DND-41 (cell line): ENCODE results near the gene LSR.

ENCODE experiments used
- ATAC-seq: fragments of 200-7000 bp; cut with Tn5 transposase; 3 replicates; pipeline ENCODE4 v1.9.1; 2021; ENCODE audit warnings: low read depth; ENCODE audit not compliant: insufficient read depth
- DNase-seq: peaks from one replicate; pipeline ENCODE4 v3.0.0-alpha.2; 2020
- H2AFZ ChIP-seq: 2 replicates; pipeline ENCODE4 v1.6.0; 2012; ENCODE audit warnings: low read depth, low read length
- H3K27ac ChIP-seq: 2 replicates; pipeline ENCODE4 v1.5.1; 2012; ENCODE audit warnings: low read length, inconsistent platforms
- H3K27me3 ChIP-seq: fragments of 200-600 bp; sonication (generic); 2 replicates; pipeline ENCODE4 v1.6.0; 2012; ENCODE audit warnings: low read length, mild to moderate bottlenecking, inconsistent platforms; ENCODE audit not compliant: insufficient read depth, poor library complexity
- H3K36me3 ChIP-seq: 2 replicates; pipeline ENCODE4 v1.5.1; 2012; ENCODE audit warnings: low read length, inconsistent platforms; ENCODE audit not compliant: insufficient read depth
- H3K4me1 ChIP-seq: 2 replicates; pipeline ENCODE4 v1.5.1; 2012; ENCODE audit warnings: mild to moderate bottlenecking, low read length; ENCODE audit not compliant: insufficient read depth
- H3K4me2 ChIP-seq: 2 replicates; pipeline ENCODE4 v1.6.0; 2012; ENCODE audit warnings: mild to moderate bottlenecking, moderate library complexity, low read length, inconsistent platforms; ENCODE audit not compliant: insufficient read depth
- H3K4me3 ChIP-seq, 2 experiments: fragments of 200-600 bp in 1 of 2; shearing (Covaris generic) in 1 of 2; 2 replicates each; pipeline ENCODE4 v1.5.1; 2012 to 2016; ENCODE audit warnings: inconsistent platforms in 2 of 2, low read length in 2 of 2, mild to moderate bottlenecking in 2 of 2, low read depth in 1 of 2, moderate library complexity in 1 of 2
- H3K79me2 ChIP-seq: 2 replicates; pipeline ENCODE4 v1.6.0; 2012; ENCODE audit warnings: low read length, inconsistent platforms; ENCODE audit not compliant: insufficient read depth
- H3K9ac ChIP-seq: 2 replicates; pipeline ENCODE4 v1.6.0; 2012; ENCODE audit warnings: low read depth, mild to moderate bottlenecking, inconsistent platforms, low read length, moderate library complexity
- H3K9me3 ChIP-seq: 2 replicates; pipeline ENCODE4 v1.5.1; 2012; ENCODE audit warnings: low read length, moderate library complexity, mild to moderate bottlenecking, inconsistent platforms; ENCODE audit not compliant: insufficient read depth, severe bottlenecking
- H4K20me1 ChIP-seq: 2 replicates; pipeline ENCODE4 v1.6.0; 2012; ENCODE audit warnings: low read length; ENCODE audit not compliant: insufficient read depth
- EZH2 ChIP-seq: IDR thresholded peaks from 3 replicates; pipeline ENCODE4 v1.6.1; 2012; ENCODE audit warnings: borderline replicate concordance, low read depth, mild to moderate bottlenecking, moderate library complexity, low read length, inconsistent platforms; ENCODE audit not compliant: severe bottlenecking
- TF ChIP-seq, protein P1 (sequence below): IDR thresholded peaks from 2 replicates; pipeline ENCODE4 v1.5.1; 2012; ENCODE audit warnings: borderline replicate concordance, low read length, moderate library complexity, mild to moderate bottlenecking; ENCODE audit not compliant: poor library complexity, severe bottlenecking; ENCODE audit errors: extremely low read depth

LSR gene

DNA sequence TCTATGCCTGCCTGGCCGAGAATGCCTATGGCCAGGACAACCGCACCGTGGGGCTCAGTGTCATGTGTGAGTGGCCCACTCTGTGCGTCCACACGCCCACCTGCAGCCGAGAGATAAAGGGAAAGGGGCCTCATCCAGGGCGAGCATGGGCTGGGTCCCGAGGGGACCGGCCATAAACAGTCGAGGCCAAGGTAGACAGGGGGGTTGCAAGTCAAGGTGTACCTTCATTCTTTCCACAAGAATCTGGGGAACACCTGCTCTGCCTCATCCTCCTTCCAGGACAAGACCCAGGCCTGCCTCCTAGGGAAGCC, 51.5 kb downstream of the LSR start:
- H3K4me3 ChIP-seq: no peak overlapping the region
- peaks cover 17% of the 10 kb centered on the region for H4K20me1 ChIP-seq
- no peak overlapping the region for H3K9ac ChIP-seq
- no peaks in the 10 kb centered on the region for H3K9me3 ChIP-seq
- TF ChIP-seq, protein P1, sequence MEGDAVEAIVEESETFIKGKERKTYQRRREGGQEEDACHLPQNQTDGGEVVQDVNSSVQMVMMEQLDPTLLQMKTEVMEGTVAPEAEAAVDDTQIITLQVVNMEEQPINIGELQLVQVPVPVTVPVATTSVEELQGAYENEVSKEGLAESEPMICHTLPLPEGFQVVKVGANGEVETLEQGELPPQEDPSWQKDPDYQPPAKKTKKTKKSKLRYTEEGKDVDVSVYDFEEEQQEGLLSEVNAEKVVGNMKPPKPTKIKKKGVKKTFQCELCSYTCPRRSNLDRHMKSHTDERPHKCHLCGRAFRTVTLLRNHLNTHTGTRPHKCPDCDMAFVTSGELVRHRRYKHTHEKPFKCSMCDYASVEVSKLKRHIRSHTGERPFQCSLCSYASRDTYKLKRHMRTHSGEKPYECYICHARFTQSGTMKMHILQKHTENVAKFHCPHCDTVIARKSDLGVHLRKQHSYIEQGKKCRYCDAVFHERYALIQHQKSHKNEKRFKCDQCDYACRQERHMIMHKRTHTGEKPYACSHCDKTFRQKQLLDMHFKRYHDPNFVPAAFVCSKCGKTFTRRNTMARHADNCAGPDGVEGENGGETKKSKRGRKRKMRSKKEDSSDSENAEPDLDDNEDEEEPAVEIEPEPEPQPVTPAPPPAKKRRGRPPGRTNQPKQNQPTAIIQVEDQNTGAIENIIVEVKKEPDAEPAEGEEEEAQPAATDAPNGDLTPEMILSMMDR: no peak
- no peaks in the 10 kb centered on the region for H3K27me3 ChIP-seq
- no peaks in the 10 kb centered on the region for H3K4me1 ChIP-seq
- no peak overlapping the region for H3K27ac ChIP-seq
- no peaks in the 10 kb centered on the region for H3K36me3 ChIP-seq
- no peak for ATAC-seq
- no peak overlapping the region for H2AFZ ChIP-seq
- no peaks in the 10 kb centered on the region for H3K79me2 ChIP-seq
- H3K4me2 ChIP-seq: no peak overlapping the region
- no peak for DNase-seq

DNA sequence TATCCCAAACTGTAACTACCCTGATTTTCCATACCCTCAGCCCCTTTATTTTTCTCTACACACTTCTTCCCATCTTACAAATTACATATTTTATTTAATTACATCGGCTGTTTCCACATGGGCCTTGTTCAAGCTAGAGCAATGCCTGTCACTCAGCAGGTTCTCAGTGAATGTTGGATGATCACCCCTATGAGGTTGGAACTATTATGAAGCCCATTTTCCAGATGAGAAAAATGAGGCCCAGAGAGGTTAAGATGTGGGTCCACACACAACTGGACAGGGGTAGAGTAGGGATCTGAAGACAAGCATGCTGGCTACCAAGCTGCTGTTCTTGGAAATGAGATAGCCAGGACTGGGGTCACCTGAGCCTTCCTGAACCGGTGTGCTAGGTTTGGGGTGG, 53.2 kb downstream of the LSR start:
- TF ChIP-seq, protein P1: no peak
- Histone ChIP-seq H2AFZ (no peak overlapping the region), H3K36me3 (no peaks in the 10 kb centered on the region), H3K27ac (no peak overlapping the region), H3K4me3 (no peak overlapping the region), H4K20me1 (peaks cover 17% of the 10 kb centered on the region; the same call in 1 of the 2 replicates), H3K4me1 (no peaks in the 10 kb centered on the region), H3K27me3 (no peaks in the 10 kb centered on the region), H3K9me3 (no peaks in the 10 kb centered on the region), H3K4me2 (no peak overlapping the region), H3K79me2 (no peaks in the 10 kb centered on the region), H3K9ac (no peak overlapping the region)
- no peak for ATAC-seq
- no peak for DNase-seq

DNA sequence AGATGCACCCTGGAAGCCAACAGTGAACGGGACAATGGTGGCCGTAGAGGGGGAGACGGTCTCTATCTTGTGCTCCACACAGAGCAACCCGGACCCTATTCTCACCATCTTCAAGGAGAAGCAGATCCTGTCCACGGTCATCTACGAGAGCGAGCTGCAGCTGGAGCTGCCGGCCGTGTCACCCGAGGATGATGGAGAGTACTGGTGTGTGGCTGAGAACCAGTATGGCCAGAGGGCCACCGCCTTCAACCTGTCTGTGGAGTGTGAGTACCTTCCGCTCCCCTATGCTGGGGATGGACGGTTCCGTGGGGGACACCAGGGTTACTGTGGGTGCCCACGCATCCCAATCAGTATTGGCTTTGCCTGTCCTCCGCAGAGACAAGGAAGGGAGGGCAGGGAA, 53.6 kb downstream of the LSR start:
- ATAC-seq (no peak), DNase-seq (no peak)
- H4K20me1 ChIP-seq: peaks cover 12% of the 10 kb centered on the region; the same call in 1 of the 2 replicates
- H3K36me3 ChIP-seq: no peaks in the 10 kb centered on the region
- H3K27ac ChIP-seq: no peak overlapping the region
- H3K27me3 ChIP-seq: no peaks in the 10 kb centered on the region
- no peak overlapping the region for H2AFZ ChIP-seq
- no peaks in the 10 kb centered on the region for H3K4me1 ChIP-seq
- H3K9me3 ChIP-seq: no peaks in the 10 kb centered on the region
- H3K9ac ChIP-seq: no peak overlapping the region
- TF ChIP-seq EZH2: no peak
- TF ChIP-seq, protein P1: no peak
- no peak overlapping the region for H3K4me2 ChIP-seq
- H3K79me2 ChIP-seq: no peaks in the 10 kb centered on the region
- no peak overlapping the region for H3K4me3 ChIP-seq

DNA sequence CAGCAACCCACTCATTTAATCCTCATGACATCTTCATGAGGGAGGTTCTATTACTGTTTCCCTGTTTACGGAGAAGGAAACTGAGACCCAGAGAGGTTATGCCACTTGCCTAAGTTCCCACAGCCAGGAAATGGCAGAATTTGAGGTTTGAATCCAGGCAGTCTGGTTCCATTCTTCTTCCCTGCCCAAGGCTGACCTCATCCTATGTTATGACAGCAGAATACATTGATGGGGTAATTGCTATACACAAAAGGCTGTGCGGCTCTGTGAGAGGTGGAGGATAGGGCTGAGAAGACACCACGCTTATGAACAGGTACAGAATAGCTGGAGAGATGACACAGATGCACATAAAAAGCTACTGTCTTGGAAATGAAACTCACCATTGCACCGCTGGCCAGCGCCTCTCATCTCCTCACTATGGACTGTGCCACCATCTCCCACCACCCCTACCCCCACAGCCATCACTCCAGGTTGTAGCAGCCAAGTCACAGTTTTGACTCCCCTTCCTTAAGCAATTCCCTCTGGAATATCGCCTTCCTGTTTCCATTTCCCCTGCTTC, 54.6 kb downstream of the LSR start:
- Histone ChIP-seq H3K9ac (no peak overlapping the region), H3K4me2 (no peak overlapping the region), H3K79me2 (no peaks in the 10 kb centered on the region), H2AFZ (no peak overlapping the region), H3K27ac (no peak overlapping the region), H3K9me3 (no peaks in the 10 kb centered on the region), H4K20me1 (peaks cover 3% of the 10 kb centered on the region; the same call in 1 of the 2 replicates), H3K4me1 (no peaks in the 10 kb centered on the region), H3K27me3 (no peaks in the 10 kb centered on the region), H3K36me3 (no peaks in the 10 kb centered on the region), H3K4me3 (no peak overlapping the region)
- DNase-seq (no peak), ATAC-seq (no peak)
- TF ChIP-seq, protein P1: no peak
- no peak for TF ChIP-seq EZH2
